ENCODE results near the gene LEFTY2.
"Not testable (repeated sequence)": the region's sequence is repeated elsewhere in the genome, so short reads cannot be mapped to it uniquely, and the experiment has no call there.

Gene LEFTY2

DNA sequence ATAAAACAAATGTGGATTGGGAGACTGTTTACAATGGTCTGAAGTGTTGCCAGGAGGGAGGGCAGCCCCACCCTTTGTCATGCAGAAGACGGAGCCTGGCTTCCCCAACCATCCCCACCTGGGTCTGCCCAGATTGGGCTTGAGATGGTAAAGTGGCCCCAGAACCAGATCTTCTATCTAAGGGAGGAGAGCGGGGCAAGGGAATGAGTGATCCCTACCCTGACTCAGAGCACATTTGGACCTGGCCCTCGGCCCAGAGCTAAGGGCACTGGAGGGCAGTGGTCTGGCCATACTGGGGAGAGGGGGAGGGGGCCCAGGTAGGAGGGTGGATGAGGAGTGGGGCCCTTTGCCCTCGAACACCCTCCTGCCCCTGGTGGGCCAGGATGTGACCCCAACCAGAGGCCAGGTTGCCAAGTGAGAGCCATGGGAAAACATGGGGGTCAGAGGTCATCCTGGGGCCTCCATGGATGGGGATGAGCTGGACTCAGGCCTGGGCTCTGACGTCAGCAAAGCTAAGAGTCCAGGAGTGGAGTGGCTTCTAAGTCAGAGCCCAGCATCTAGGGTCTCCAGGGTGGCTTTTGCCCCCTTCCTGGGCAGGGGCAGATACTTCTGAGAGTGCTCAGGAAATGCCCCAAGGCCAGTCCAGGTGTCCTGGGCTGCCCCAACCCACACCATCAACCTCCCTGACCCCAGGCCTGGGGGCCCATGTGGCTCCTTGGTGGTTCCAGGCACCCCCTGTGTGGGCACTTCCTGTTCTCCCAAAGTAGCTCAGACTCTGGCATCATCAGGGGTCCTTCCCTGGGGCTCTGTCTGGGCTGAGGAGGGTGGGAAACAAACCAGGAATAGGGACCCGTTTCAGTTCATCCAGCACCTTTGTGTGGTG, 50.4 kb downstream of the LEFTY2 start (continued):
- TF ChIP-seq, protein P1, sequence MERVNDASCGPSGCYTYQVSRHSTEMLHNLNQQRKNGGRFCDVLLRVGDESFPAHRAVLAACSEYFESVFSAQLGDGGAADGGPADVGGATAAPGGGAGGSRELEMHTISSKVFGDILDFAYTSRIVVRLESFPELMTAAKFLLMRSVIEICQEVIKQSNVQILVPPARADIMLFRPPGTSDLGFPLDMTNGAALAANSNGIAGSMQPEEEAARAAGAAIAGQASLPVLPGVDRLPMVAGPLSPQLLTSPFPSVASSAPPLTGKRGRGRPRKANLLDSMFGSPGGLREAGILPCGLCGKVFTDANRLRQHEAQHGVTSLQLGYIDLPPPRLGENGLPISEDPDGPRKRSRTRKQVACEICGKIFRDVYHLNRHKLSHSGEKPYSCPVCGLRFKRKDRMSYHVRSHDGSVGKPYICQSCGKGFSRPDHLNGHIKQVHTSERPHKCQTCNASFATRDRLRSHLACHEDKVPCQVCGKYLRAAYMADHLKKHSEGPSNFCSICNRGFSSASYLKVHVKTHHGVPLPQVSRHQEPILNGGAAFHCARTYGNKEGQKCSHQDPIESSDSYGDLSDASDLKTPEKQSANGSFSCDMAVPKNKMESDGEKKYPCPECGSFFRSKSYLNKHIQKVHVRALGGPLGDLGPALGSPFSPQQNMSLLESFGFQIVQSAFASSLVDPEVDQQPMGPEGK (CRISPR knock-in tag; IDR thresholded peaks at IDR 0.05; ENCODE audit: borderline replicate concordance) = no peak
- no peak for TF ChIP-seq TCF4 (CRISPR knock-in tag; IDR thresholded peaks at IDR 0.05; ENCODE audit: borderline replicate concordance)
- TF ChIP-seq SNAI2 (CRISPR knock-in tag; IDR thresholded peaks at IDR 0.05) = no peak
- TF ChIP-seq, protein P2, sequence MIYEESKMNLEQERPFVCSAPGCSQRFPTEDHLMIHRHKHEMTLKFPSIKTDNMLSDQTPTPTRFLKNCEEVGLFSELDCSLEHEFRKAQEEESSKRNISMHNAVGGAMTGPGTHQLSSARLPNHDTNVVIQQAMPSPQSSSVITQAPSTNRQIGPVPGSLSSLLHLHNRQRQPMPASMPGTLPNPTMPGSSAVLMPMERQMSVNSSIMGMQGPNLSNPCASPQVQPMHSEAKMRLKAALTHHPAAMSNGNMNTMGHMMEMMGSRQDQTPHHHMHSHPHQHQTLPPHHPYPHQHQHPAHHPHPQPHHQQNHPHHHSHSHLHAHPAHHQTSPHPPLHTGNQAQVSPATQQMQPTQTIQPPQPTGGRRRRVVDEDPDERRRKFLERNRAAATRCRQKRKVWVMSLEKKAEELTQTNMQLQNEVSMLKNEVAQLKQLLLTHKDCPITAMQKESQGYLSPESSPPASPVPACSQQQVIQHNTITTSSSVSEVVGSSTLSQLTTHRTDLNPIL (CRISPR knock-in tag; IDR thresholded peaks at IDR 0.05; ENCODE audit: low read depth) = no peak

DNA sequence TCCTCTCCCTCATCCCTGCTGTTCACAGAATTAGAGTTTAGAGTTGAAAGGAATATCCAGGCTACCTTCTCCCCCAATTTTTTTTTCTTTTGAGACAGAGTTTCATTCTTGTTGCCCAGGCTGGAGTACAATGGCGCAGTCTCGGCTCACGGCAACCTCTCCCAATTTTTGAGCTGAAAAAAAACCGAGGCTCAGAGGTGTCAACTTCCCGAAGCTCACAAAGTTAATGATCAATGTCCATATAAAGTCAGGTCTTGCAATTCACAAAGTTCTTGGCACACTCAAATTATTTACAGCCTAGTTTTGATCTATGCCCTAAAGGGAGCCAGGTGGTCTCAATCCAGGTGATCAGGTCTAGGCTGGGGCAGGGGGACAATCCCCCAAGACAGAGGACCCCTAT, 51.3 kb downstream of the LEFTY2 start:
- TF ChIP-seq OSR1 (CRISPR knock-in tag; IDR thresholded peaks at IDR 0.05) (no peak), ZNF8 (CRISPR knock-in tag; IDR thresholded peaks at IDR 0.05) (no peak), TCF4 (CRISPR knock-in tag; IDR thresholded peaks at IDR 0.05; ENCODE audit: borderline replicate concordance) (no peak), RARB (CRISPR knock-in tag; IDR thresholded peaks at IDR 0.05) (no peak), SNAI2 (CRISPR knock-in tag; IDR thresholded peaks at IDR 0.05) (no peak)
- ATAC-seq = no peak

DNA sequence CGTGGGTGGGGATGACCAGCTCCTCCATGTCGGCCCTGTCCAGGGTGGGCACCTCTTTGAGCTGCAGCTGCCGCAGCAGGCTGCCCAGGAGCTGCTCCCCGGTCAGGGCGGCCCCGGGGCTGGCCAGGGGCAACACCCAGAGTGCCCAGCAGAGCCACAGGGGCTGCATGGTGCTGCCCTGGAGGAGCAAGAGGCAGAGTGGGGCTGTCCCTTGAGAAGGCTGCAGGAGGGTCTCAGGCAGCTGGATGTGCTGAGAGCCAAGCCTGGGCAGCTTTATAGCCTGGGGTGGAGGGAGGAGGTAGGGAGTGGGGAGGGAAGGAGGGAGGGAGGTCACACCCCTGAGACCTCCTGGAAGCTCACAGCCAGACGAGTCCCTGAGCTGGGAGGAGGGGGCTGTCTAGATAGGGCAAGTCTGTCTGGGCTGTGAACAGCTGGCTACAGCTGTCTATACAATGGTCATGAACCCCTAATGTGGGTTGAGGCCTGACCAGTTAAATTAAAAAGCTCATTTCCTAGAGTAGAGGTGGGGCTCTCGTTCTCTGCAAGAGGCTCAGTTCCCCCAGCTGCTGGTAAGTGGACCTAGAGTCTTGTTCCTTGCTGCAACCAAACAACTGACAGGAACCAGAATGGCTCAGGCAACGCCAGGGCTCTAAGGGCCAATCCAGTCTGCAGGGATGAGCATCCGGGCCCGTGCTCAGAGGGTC, 52.0 kb downstream of the LEFTY2 start, which contains the start of gene LEFTY1:
Gene LEFTY1 (minus strand): TSS at position 249 of the 704 bp plus-strand sequence. CDS start 80 bp downstream, at position 169.
- ATAC-seq = no peak; the same call in 1 of the 3 replicates
- TF ChIP-seq, protein P1 (CRISPR knock-in tag; IDR thresholded peaks at IDR 0.05; ENCODE audit: borderline replicate concordance) = no peak
- no peak for TF ChIP-seq TCF4 (CRISPR knock-in tag; IDR thresholded peaks at IDR 0.05; ENCODE audit: borderline replicate concordance)

DNA sequence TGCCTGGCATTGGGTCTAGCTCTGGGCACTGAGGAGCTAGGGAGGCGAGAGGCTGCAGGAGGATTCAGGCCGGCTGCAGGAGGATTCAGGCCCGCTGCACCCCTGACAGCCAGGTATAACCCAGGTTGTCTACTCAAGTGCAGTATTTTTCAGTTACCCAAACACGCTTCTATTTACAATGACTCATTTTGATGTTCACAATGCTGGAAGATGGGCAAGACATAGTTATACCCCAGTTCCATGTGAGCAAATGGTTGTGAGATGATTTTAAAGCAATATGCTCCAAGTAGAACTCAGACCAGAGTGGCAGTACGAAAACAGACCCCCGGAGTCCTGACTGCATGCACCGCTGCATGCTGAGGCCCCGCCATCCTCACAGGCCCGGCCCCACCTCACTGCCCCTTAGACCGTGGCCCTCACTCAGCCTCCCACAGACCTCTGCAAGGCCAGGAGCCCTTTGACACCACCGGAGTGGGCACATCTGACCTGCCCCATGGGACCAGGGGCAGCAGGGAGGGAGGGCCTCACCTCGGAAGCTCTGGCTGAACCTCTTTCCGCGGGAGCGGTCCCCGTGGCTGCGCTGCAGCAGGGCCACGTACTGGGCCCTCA, 52.6 kb downstream of the LEFTY2 start:
- ATAC-seq = peak; percentile 13; the same call in 1 of the 3 replicates
- TF ChIP-seq CSDC2 (CRISPR knock-in tag; IDR thresholded peaks at IDR 0.05) (no peak), GLIS3 (CRISPR knock-in tag; IDR thresholded peaks at IDR 0.05) (no peak), SNAI2 (CRISPR knock-in tag; IDR thresholded peaks at IDR 0.05) (no peak), OSR1 (CRISPR knock-in tag; IDR thresholded peaks at IDR 0.05) (no peak), ZFP30 (CRISPR knock-in tag; IDR thresholded peaks at IDR 0.05) (no peak)
- TF ChIP-seq, protein P1 (CRISPR knock-in tag; IDR thresholded peaks at IDR 0.05; ENCODE audit: borderline replicate concordance) = no peak
- TF ChIP-seq, protein P3, sequence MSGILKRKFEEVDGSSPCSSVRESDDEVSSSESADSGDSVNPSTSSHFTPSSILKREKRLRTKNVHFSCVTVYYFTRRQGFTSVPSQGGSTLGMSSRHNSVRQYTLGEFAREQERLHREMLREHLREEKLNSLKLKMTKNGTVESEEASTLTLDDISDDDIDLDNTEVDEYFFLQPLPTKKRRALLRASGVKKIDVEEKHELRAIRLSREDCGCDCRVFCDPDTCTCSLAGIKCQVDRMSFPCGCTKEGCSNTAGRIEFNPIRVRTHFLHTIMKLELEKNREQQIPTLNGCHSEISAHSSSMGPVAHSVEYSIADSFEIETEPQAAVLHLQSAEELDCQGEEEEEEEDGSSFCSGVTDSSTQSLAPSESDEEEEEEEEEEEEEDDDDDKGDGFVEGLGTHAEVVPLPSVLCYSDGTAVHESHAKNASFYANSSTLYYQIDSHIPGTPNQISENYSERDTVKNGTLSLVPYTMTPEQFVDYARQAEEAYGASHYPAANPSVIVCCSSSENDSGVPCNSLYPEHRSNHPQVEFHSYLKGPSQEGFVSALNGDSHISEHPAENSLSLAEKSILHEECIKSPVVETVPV (CRISPR knock-in tag; IDR thresholded peaks at IDR 0.05) = no peak

DNA sequence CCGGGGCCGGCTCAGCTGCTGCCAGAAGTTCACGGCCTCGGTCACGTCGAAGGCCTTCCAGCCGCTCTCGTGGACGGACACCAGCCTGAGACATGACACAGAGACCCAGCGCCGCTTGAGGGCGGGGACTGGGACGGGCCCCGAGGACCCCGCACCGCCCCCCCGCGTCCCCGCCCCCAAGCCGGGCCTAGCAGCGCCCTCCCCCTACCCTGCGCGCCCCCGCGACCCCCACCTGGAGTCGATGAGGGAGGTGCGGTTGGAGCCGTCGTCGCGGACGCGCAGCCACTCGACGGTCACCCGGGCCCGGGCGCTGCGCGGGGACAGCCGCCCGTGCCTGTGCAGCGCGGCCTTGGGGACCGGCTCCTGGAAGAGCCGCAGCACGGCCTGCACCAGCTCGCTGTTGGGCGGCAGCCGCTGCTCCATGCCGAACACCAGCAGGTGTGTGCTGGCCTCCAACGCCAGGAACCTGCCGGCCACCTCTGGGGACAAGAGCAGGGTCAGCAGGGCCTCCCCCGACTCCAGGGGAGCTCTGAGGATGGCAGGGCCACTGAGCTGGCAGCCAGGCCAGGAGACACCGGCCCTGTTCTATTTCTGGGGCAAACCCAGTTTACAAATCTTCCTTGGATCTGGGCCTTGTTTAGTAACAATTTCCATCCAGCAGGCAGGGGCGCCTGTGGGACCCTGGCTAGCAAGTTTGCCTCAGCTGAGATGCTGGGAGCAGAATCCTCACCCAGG, 53.3 kb downstream of the LEFTY2 start:
- ATAC-seq = not testable (repeated sequence)
